ENCODE data around the gene TLCD3B. TPM values are rescaled to one million over a fixed set of nuclear protein-coding genes. Genes with fewer than 3 reads are reported as not detected.
A peak's percentile ranks its signal among the peaks of the same experiment; 100 is the strongest.
"Not testable (repeated sequence)": the region's sequence is repeated elsewhere in the genome, so short reads cannot be mapped to it uniquely, and the experiment has no call there.

TLCD3B gene
- total RNA-seq, 1 donor from 2014 or later = not detected

DNA sequence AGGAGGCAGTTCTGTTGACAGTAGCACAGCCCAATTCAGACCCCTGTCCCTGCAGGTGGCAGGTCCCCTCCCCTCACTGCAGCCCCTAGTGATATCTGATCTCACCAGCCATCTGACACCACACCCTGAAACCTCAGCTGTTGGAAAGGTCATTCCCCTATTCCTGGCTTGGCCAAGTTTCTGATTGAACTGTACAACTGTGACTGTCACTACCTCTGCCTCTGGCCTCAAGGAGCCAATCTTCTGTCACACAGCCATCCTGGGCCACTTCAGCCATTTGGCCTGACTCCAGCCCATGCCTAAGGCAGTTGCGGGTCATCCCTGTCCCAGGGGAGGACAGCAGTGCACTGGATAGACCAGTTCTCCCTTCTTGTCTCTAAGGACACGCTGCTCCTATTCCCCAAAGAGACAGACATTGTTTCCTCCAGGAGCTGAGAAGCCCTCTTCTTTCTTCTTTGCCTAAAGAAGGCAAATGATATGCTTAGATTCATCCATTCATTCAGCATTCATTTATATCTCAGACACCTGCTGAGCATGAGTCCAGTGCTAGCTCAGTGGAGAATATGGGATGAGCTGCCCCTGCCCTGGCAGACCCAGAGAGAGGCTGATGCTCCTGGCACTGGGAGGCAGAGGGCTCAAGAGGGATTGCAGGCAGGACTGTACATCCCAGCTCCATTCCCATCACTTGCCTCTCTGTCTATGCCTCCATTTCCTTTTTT is 29.9 kb upstream of the TLCD3B start:
- DNase-seq (ENCODE audit: low spot score) = no peak

DNA sequence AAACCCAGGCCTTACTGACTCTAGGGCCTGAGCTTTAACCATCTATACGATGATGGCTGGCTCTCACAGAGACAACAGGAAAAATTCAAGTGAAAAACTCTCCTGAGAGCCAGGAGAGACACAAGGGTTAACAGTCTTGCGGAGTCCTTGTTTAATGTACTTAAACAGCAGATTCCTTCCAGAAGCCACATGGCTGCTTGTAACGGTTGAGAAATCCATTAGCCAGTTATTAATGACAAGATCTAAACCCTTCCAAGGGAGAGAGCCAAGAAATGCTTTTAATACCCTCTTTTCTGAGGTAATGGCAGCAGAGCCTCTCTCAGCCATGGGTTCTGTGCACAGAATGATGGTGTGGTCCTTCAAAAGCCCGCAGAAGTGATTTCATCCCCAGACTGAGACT is 29.3 kb upstream of the TLCD3B start:
- no peak for DNase-seq (ENCODE audit: low spot score)

DNA sequence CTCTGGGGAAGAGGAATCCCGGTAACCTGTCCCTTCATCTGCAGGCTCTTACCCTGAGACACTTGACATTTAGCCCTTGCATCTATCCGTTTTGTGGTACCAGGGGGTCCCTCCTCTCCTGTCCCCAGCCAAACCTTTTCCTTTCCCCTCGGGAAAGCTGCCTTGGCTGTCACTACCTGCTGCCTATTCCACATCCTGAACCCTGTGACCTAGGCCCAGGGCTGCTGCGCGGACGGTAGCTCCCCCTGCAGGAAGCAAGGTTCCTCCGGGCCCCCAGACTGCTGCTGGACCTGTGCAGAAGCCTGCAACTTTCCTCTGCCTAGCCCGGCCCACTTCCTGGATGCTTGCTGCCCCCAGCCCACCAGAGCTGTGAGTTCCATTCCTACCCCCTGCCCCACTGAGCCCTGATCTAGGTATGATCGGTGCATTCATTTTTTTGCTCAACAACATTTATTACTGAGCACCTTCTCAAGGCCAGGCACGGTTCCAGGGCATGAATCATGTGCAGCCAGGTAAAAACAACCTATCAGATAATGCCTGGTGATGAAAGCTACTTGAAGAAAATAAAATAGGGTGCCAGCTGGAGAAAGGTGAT is 24.0 kb upstream of the TLCD3B start:
- no peak for DNase-seq (ENCODE audit: low spot score)

DNA sequence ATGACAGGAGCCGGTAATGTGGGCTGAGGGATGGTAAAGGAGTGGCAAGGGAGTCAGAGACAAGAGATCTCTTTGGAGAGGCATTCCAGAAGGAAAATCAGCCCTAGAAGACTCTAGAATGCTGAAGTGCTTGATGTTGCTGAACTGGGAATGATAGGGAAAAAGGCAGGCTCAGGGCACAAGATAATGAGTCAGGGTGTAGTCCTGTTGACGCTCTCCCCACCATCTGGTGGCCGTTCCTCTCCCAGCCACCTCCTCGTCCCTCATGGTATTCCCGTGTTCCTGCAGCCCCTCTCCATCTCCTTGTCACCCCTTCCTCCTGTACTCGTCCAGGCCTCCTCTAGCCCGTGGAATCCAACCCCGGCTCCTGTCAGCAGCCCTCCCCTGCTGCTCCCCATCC is 23.4 kb upstream of the TLCD3B start:
- DNase-seq (ENCODE audit: low spot score) = no peak

DNA sequence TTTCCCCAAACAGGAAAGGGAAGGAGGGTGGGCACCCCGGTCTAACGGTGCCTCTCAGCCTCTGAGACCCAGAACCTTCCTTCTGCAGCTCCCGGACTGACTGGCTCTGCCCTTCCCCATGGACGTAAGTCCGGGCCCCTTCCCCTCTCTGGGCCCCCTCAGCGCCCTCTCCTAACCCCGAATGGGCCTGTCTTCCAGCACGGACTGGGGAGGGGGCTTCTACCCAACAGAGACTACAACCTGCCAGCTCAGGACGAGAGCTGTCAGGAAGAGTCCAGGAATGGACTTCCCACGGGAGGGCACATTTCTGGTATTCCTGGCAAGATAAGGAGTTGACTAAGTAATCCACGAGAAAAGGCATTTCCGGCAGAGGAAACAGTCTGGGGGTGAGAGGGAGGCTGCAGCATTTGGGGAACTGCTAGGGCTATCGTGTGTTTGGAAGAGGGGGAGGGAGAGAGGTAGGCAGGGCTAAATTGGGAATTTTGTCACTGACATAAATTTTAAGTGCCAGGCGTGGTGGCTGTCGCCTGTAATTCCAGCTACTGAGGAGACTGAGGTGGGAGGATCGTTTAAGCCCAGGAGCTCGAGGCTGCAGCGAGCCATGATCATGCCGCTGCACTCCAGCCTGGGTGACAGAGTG is 22.4 kb upstream of the TLCD3B start:
- no peak for DNase-seq (ENCODE audit: low spot score)

DNA sequence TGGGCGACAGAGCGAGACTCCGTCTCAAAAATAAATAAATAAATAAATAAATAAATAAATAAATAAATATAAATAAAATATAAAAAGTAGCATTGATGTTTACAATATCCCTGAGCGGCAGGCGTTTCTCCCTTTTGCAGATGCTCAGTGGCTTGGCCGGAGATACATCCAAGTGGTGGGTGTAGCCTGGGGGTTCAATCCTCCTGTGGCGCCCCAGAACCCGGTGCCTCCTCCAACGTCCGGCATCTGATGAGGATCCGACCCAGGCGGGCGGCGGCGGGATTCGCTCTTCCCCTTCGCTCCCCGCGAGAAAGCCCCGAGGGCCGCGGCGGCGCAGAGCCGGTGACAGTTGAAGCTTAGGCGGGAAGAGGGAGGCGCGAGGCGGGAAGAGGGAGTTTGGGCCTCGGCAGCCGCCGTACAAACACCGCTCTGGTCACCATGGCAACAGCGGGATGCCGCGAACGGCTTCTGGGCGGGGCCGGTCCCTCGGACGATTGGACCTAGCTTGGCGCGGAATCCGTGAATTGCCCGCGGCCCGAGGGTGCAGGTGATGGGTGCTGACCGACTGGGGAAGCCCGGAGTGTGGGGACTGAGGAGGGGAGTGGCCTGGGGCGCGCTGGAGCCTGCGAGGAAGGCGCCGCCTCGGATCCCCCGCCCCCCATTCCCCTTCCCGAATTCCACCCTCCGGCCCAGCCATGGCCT is 21.8 kb upstream of the TLCD3B start:
- DNase-seq (ENCODE audit: low spot score) = peak; percentile 95

DNA sequence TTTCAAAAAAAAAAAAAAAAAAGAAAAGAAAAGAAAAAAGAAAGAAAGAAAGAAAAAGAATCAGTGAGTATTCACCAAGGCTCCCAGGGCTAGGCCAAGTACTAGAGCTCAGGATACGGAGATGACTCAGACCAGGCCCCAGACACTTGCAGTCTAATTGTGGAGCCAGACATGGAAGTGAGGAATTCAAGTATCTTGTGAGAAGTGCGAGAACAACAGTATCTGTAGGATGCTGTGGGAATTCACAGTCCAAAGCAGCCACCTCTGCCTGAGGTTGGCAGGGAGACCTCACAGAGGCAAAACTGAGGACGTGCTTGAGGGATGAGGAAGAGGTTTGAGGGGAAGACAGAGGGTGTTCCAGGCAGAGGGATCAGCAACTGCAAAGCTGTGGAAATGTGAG is 20.4 kb upstream of the TLCD3B start:
- no peak for DNase-seq (ENCODE audit: low spot score)

DNA sequence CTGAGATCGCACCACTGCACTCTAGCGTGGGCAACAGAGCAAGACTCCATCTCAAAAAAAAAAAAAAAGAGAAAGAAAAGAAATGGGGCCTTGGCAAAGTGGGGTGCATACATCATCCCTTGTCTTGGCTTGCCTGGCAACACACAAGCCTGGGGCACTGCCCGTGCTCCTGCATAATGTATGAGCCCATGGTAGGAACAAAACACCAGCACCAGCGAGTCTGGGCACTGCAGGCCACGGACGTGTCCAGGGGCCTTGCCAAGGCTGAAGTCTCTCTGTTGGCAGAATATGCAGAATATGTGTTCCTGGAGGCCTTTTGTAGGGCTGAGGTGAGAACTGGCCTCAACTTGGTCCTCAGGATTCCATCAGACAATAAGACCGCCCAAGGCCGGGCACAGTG is 18.8 kb upstream of the TLCD3B start:
- no peak for DNase-seq (ENCODE audit: low spot score)

DNA sequence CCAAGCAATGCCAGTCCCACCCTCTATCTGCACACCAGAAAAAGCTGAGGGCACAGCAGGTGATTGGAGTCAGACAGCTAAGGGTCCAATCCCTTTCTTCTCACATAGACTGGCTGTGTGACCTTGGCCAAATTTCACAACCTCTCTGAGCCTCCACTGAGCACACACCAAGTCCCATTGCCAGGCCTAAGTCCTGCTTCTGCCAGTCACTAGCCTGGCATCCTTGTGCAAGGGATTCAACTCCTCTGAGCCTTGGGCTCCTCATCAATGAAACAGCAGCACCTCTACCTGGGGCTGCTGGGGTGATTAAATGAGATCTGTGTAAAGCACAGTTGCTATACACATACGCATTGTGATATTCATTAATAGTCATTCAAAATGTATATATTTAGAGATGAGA is 15.5 kb upstream of the TLCD3B start:
- no peak for DNase-seq (ENCODE audit: low spot score)

DNA sequence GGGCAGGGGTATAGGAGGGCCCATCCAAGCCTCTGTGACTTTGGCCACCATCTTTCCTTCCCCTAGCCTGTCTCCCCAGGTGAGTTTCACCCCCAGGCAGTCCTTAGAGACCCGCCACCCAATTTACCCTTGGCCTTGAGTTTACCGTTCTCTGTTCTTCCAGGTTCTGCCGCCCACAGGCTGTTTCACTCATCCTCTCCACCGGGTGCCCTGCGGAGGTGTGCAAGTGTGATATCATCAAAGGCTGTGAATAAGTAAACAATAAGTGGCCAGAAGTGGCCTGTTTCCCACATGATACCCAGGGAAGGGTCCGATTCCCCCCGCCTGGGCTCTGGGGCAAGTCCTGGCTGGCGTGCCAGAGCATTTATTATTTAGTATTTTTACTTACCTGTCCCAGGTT is 15.1 kb upstream of the TLCD3B start:
- no peak for DNase-seq (ENCODE audit: low spot score)

DNA sequence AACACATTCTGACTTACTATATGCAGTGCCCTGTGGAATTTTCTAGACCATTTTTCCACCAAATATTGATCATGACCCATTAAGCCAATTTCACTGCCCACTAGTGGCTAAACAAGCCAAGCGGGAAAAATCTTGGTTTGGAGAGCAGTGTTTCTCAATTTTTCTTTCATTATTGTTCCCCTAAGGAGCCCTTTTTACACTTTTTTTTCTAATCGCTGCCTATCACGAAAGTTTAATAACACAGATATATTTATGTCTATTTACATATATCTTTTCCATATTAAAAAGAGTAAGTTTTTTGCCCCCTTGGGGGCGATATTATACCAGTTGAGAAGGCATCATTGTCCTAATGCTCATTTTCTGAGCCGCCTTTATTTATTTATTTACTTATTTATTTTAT is 10.8 kb upstream of the TLCD3B start:
- no peak for DNase-seq (ENCODE audit: low spot score)

DNA sequence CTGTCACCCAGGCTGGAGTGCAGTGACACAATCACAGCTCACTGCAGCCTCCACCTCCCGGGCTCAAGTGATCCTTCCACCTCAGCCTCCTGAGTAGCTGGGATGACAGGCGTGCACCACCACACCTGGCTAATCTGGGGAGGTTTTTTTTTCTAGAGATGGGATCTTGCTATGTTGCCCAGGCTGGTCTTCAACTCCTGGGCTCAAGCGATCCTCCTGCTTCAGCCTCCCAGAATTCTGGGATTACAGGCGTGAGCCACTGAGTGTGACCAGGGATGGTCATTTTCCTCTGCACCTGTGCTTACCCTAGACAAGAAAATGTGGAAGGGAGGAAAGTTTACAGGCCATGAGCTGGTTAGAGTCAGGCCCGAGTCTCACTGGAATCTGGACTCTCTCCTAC is 9.6 kb upstream of the TLCD3B start:
- not testable (repeated sequence) for DNase-seq (ENCODE audit: low spot score)

DNA sequence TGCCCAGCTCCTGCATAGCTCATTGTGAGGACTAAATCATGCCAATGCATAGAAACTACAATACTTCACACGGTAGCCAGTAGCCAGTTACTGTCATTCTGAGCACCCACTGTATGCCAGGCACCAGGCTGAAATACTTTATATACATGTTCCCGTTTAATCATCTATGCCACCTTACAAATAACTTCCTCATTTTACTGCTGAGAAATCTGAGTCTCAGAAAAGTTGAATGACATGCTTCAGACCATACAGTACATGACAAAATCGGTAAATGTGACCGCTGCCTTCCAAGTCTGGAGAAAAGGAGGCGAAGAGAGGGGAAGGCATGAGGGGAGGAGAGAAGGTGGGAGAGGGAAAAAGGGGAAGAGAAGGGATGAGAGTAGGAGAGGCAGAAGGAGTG is 9.2 kb upstream of the TLCD3B start:
- DNase-seq (ENCODE audit: low spot score) = no peak

DNA sequence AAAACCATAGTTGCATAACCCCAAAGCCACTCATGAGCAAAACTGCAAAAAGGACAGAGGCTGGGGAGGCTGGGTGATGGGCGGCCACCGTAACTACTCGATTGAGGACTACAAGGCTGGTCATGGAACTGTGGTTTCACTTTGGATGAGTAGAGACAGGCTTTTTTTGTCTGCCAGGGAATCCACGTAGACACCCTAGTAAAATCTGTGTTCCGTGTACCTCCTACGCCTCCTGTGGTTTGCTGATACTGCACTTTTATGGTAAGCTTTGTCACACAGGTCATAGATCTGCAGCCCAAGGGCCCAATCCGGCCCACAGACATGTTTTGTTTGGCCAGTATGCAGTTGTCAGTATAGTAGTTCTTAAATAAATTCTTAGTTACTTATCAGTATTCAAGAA is 2.2 kb upstream of the TLCD3B start:
- DNase-seq (ENCODE audit: low spot score) = no peak

DNA sequence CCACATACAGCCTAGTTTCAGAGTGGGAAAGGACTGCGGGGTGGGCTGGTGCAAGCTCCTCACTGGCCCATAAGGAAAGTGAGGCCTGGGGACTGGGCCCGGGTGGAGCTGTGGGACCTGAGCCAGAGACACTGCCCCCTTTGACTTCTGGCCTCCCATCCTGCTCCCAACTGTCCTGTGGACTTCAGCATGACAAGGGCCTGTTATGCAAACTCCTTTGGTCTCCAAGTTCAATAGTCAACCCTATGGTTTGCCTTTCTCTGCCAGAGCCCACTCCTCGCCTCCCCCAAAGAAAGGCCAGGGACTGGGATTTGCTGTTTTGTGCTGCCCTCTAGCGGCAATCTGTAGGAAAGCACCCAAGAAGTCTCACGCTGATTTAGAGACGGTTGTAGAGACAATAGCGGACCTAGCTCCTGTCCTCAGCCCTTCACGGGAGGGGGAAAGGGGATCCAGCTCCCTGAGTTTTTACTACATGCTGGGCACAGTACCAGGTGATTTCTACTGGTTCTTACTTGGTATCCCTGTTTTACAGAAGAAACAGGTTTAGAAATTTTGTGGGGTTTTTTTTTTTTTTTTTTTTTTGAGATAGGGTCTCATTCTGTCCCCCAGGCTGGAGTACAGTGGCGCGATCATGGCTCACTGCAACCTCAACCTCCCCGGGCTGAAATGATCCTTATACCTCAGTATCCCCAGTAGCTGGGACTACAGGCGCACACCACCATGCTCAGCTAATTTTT is 1.2 kb upstream of the TLCD3B start:
- DNase-seq (ENCODE audit: low spot score) = no peak

DNA sequence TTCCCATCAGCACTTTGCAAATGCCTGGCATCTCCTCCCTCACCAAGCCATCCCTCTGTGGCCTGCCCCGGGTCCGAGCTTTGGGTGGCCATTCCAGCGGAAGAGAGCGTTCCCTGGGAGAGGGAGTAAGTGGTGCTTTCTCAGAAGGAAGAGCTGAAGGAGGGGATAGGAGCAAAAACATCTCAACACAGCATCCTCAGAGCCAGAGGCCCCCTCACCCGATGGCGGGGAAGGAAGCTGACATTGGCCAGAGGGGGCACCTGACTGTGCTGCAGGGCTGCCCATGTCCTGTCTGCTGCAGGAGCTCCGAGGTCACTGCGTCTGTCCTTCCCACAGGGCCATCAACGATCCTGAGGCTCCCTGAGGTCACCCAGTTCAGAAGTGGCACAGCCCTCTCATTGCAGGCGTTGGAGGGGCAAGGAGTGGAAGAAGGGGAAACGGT is 427 bp upstream of the TLCD3B start:
- DNase-seq (ENCODE audit: low spot score) = no peak

DNA sequence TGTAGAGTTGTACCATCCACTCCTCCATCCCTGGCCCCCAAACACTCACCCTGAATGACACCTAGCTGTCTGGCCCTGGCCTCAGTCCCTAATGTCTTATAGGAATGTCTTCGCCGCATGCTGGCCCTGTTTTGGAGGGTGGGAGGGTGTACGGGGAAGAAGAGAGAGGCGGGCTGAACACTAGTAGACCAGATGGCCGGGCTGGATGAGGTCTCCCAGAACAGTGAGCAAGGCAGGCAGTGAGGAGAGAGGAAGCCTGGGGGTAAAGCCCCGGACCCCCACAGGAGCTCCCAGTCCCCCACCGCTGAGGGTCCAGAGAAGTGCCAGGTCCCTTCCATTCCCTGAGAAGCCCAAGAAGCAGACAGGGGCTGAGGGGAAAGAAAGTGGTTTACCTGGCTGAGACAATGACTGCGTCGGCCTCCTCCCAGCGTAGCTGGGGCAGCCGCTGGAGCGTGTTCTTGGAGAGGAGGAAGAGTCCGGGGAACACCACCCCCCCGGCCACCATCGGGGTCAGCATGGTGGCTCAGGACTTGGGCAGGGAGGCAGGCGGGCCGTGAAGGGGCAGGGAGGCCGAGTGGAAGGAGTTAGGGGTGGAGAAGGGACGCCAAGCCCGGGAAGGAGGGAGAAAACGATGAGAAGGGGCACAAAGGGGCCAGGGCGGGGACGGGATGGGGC is 923 bp downstream of the TLCD3B start:
- DNase-seq (ENCODE audit: low spot score) = no peak

DNA sequence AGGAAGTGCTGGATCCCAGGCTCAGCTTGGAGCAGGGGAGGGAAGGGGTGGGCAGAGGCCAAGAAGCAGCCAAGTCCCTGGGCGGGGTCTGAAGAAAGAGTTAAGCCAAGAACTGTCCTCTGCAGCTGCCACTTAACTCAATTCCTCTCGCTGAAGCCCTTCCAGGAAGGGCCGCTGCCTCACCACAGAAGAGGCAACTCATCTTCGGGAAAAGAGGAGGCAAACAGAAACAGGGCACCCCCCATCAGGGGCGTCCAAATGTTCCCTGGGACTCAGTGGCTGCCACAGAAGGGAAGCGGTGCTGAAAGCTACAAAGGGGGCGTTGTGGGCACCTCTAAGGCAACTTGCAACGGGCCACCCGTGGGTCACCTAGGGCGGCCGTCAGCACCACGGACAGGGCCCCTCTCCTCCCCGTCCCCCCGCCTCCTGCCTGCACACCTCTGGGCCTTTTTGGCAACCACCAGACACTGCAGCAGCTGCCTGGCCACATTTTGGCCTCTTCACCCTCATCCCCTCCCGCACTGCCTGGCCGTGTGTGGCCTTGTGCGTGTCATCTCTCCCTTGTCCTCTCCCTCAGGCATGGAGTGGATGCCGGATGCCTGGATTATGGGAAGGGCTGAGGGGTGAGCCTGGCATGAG is 2.5 kb downstream of the TLCD3B start:
- DNase-seq (ENCODE audit: low spot score) = no peak

DNA sequence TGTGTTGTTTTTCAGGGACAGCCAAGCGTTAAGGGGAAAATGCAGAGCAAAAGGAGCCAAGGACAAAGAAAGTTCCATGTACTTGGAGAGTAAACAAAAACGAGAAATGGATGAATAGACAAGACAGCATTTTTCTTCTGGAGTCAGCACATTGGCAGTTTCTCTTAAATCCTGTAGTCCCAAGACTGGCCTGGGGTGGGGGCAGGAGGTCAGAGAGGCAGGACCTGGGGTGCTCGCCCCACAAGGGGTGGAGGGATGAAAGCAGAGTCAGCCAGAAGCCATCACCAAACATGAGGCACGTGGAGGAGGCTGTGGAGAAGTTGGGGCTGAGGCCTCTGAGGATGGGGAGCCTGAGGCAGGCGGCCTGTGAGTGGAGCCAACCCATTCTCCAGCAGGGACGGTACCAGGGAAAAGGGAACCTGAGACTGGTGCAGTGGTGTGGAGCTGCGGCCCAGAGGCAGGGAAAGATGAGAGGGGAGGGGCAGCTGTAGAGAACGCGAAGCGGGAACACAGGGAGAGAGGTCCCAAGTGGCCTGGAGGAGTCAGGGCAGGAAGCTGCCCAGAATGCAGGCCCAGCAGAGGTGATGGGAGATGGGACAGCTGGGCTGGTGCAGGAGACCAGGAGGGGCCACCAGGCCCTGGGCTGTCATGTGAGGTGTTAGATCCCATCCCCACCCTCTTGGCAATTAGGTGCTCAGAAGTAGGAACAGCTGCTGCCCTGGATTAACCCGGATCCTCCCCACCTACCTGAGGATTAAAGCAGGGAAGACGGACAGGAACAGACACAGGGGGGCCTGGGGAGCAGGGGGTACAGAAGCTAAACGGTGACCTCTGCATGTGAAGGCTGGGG is 3.3 kb downstream of the TLCD3B start:
- DNase-seq (ENCODE audit: low spot score) = no peak

DNA sequence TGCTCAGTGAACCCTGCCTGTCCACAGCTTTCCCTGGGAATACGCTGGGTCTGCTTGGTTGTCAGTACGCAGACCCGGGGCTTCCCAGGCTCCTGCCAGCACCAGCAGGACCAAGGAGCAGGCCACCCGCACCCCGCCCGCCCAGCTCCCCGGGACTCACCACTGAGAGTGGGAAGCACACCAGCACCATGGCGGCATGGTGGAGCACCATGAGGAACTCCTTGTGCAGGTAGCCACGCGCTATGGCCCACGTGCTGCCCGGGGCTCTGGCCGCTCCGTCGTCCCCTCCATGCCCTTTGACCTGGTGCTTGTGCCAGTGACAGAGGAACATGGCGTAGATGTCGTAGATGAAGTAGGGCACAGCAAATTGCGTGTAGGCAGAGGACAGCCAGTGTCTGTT is 4.6 kb downstream of the TLCD3B start:
- no peak for DNase-seq (ENCODE audit: low spot score)

Data from ureter (tissue), 1 donor.